ENCODE data around the gene SRA1.

The SRA1 gene

DNA sequence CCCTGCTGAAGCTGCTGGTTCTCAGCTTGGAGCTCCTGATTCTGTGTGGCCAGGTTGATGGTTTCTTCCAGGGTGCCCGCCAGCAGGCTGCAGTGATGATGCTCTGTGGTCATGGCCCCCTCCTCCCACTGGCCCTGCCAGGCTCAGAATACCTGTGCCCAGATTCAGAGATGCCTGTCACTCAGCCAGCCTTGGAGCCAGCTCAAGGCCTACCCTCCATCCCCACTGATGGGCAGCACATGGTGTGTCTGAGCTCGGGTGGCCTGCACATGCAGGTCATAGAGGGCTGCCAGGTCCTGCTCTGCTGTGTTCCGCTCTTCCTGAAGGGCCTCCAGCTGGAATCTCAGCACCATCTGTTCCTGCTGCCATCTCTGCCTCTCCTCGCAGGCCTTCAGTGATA is 12.8 kb upstream of the SRA1 start:
- DNase-seq (ENCODE audit: low read depth), result no peak

DNA sequence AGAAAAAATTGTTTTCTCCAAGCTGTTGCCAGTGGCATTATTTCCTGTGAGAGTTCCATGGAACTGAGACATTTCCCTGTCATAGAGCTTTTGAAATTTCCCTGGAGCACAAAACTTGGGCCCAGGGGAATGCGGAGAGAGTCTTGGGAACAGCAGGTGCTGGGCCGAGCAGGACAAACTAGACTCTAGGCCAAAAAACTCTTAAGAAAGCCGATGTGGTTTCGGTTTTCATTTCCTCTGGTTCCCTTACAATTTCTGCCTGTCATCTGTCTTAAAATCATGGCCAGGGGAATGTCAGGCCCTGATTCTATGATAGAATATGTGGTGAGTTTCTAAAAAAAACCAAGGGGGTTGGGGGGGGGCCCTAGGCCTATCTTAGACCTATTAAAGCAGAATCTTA is 11.9 kb upstream of the SRA1 start:
- no peak for DNase-seq (ENCODE audit: low read depth)

DNA sequence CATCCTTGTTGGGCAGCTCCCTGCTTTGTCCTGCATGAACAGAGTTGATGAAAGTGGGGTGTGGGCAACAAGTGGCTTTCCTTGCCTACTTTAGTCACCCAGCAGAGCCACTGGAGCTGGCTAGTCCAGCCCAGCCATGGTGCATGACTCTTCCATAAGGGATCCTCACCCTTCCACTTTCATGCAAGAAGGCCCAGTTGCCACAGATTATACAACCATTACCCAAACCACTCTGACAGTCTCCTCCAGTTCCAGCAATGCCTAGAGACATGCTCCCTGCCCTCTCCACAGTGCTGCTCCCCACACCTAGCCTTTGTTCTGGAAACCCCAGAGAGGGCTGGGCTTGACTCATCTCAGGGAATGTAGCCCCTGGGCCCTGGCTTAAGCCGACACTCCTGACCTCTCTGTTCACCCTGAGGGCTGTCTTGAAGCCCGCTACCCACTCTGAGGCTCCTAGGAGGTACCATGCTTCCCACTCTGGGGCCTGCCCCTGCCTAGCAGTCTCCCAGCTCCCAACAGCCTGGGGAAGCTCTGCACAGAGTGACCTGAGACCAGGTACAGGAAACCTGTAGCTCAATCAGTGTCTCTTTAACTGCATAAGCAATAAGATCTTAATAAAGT is 11.3 kb upstream of the SRA1 start:
- no peak for DNase-seq (ENCODE audit: low read depth)

DNA sequence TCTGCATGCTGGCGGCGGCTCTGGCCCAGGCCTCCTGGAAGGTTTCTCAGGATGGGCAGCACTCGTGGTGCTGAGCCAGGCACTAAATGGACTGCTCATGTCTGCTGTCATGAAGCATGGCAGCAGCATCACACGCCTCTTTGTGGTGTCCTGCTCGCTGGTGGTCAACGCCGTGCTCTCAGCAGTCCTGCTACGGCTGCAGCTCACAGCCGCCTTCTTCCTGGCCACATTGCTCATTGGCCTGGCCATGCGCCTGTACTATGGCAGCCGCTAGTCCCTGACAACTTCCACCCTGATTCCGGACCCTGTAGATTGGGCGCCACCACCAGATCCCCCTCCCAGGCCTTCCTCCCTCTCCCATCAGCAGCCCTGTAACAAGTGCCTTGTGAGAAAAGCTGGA is 10.6 kb upstream of the SRA1 start:
- no peak for DNase-seq (ENCODE audit: low read depth)

DNA sequence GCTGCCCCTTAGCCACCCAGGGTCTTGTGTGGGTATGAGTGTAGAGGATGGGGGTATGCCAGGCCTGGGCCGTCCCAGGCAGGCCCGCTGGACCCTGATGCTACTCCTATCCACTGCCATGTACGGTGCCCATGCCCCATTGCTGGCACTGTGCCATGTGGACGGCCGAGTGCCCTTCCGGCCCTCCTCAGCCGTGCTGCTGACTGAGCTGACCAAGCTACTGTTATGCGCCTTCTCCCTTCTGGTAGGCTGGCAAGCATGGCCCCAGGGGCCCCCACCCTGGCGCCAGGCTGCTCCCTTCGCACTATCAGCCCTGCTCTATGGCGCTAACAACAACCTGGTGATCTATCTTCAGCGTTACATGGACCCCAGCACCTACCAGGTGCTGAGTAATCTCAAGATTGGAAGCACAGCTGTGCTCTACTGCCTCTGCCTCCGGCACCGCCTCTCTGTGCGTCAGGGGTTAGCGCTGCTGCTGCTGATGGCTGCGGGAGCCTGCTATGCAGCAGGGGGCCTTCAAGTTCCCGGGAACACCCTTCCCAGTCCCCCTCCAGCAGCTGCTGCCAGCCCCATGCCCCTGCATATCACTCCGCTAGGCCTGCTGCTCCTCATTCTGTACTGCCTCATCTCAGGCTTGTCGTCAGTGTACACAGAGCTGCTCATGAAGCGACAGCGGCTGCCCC is 10.0 kb upstream of the SRA1 start:
- DNase-seq (ENCODE audit: low read depth), result no peak

DNA sequence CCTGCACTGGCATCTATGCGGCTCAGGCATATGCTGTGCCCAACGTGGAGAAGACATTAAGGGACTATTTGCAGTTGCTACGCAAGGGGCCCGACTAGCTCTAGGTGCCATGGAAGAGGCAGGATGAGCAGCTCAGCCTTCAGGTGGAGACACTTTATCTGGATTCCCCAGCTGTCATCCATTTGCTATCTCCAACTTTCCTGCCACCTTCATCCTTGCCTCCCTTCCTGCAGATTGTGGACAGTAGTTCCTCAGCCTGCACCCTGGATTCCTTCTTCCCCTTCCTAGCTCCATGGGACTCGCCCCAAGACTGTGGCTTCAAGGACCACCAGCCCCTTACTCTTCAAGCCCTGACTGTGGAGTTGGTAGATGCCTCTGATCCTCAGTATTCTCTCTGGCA is 9.4 kb upstream of the SRA1 start:
- no peak for DNase-seq (ENCODE audit: low read depth)

DNA sequence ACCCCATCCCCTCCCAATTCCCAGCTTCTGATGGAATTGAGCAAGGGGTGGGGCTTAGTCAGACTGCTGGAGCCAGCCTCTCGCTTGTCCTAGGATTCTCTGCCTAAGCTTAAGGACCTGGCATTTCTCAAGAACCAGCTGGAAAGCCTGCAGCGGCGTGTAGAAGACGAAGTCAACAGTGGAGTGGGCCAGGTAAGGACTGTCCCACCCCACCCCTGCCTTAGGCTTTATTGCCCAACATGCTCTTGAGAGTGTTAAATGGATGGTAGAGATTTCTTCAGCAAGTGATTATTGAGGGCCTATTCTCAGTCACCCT is 8.5 kb upstream of the SRA1 start:
- DNase-seq (ENCODE audit: low read depth), result no peak

DNA sequence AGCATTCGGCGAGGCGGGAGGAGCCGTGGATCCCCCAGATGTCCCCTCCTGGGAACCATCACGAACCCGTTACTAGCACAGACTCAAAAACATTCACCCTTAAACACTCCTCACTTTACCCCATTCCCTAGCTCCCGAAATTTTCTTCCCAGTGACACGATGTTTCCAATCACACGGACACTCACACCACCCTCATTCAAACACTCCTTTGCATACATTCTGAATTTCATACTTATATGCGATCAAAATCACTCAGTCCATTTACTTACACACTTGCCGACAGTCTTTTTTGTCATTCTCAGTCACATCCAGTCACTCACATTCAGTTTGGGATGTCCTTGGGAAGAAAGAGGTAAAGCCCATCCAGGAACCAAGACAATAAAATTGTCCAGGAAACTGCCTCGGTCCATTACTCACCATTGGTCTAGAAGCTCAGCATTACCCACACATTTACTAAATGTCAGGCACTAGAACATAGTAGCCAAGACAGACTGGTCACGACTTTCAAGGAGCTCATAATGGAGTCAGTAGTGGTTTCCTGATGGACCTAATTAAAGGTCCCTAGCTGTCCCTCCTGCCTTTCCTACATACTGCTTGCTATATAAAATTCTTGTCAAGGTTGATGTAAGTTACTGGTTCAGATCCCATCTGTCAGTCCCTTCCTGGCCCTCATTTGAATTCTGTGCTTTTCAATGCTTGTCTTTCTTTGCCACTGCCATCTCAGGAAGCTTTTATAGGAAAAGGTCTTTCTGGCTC is 7.9 kb upstream of the SRA1 start:
- DNase-seq (ENCODE audit: low read depth), result no peak

DNA sequence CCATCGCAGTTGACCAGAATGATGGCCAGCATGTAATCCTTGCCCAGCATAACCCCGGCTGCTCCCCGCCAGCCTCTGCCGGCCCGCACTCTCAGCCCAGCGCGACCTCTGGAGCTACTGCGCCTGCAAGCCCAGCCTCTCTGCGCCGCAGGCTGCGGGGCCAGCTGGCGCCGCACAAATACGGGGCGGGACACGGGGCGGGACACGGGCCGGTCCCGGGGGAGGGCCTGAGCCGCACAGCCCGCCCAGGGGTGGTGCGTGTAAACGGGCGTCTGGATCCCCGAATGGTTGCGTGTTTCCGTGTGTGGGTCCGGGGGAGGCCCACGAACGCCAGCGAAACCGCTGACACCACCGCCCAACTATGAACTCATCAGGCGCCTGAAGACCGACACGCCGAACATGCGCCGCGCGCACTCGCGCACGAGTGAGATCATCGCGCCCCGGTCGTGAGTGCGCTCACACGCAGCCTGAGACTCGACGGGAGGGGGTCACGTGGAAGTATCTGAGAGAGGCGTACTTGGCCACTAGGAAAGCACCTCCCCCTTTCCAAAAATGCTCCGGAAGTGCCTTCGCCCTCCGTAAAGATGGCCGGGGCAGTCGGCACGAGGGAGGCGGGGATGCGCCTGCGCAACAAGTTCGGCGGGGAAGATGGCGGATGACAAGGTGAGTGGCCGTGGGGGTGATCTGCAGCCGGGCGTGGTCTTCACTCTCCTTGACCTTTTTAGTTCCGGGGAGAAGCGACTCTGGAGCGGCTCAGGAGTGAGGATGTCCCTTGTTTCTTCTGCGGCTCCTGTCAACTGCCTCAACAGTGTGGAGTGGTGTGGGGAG is 7.1 kb upstream of the SRA1 start, which contains the start of the genes APBB3 and SLC35A4:
Gene APBB3 (minus strand): TSS at position 403 of the 828 bp plus-strand sequence. CDS start 353 bp downstream, at position 50.
Gene SLC35A4 (plus strand): TSS at position 633 of the 828 bp plus-strand sequence. CDS start 2,342 bp downstream, outside the sequence.
- DNase-seq (ENCODE audit: low read depth), result peak; percentile 97

DNA sequence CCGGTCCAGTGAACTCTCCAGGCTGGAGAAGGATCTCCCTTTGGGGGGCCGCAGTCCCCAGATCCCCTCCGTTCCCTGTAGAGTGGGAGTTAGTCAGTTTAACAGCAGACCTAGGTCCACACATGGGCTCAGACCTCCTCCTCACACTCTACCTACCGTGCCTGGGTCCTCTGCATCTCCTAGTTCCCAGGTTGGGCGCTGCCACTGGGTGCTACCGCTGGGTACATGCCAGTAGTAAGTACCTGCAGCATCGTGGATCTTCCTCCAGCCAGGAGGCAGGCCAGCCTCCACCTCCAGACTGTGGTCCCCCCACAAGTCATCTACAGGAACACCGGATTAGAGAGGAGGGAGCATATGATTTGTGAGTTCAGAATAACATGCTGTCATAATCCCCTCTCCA is 6.3 kb upstream of the SRA1 start:
- no peak for DNase-seq (ENCODE audit: low read depth)

DNA sequence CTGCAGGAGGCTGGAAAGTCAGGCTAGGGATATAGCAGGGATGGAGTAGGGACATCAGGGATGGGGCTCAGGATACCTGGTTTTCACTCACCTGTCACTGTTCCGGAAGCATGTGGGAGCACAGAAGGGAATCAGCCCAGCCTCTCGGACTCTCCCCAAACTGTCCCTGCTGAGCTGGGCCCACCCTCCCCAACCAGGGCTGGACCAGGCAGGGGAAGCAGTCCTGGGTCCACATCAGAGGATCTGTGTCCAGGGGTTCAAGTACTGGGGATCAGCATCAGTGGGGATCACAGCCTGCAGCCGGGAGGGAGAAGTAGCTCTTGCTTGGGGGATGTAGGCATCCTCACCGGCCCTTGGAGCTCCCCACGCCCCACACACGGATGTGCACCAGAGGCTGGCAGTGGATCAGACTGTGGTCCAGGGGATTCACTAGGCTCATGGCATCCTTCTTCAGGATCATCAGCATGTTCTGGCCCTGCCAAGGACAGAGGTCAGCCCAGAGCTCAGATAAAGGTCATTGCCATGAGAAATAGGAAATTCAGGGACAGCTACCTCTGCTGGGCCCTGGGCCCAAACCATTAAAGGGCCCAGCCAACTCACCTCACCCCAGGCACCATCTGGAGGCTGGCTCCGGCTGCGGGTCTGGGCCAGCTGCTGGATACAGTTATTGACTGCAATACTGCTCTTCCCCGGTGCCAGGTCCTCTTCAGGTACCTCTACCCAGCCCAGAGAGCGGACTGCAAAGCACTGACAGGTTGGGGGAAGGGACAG is 4.7 kb upstream of the SRA1 start:
- DNase-seq (ENCODE audit: low read depth), result no peak

DNA sequence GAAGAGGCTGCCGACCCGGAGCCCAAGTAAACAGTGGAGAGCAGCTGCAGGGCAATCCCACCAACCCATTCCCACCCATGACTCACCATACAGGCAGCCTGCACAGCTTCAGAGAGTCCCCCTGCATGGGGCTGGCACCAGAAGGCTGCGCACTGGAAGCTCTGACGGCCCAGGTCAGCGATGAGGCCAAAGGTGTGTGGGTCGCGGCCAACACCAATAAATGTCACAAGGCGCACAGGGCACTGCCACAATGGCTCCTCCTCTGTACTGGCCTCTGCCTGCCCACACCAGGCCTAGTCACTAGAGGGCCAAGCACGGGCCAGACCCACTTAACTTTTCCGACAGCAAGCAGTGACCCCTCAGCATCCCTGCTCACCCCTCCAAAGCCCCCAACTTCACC is 3.0 kb upstream of the SRA1 start:
- no peak for DNase-seq (ENCODE audit: low read depth)

DNA sequence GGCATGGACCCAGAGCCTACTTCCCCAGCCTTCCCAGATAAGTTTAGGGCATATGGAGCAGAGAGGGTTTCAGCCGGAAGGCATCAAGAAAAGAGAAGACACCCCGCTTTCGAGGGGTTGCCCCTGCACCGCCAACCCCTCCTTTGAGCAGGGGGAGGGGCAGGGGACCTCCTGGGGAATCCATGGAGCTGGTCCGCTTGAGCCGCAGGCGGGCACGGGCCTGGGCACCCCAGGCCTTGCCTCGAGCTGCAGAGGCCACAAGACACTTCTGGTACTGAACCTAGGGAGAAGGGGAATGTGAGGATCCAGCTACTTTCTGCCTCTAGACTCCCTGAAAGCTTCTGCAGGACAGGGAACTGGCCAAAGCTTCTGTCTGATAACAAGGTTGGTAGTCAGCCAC is 1.3 kb upstream of the SRA1 start:
- no peak for DNase-seq (ENCODE audit: low read depth)

DNA sequence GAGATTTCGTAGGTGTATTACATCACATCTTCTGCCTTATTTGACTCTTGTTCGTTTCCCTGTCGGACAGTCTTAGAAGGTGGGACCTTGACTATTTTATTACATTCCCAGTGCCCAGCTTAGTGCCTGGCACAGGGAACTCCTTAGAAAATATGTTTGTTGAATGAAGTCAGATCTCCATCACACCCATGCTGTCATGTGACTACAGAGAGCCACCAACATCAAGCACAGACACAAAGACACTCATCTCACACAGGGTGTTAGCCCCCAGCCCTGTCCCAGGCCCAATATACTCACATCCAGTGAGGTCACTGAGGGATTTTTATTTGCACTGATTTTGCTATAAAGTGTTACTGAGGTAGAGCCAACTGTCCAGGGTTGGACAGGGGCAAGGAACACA is 692 bp upstream of the SRA1 start:
- no peak for DNase-seq (ENCODE audit: low read depth)

DNA sequence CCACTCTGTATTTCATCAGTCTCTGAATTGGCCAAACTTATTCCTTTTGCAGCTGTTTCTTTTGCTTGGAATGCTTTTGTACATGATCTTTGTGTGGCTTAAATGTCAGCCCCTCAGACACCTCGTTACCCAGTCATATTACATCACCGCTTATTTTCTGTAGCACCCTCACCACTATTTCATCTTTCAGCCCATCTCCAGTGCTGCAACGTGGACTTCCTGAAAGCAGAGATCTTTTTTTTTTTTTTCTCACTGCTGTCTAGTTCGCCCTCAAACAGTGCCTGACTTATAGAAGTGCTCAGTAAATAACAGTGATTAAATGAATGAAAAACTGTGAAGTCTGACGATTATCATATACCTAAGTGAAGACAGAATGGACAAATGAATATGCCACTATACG is 835 bp downstream of the SRA1 start:
- no peak for DNase-seq (ENCODE audit: low read depth)

DNA sequence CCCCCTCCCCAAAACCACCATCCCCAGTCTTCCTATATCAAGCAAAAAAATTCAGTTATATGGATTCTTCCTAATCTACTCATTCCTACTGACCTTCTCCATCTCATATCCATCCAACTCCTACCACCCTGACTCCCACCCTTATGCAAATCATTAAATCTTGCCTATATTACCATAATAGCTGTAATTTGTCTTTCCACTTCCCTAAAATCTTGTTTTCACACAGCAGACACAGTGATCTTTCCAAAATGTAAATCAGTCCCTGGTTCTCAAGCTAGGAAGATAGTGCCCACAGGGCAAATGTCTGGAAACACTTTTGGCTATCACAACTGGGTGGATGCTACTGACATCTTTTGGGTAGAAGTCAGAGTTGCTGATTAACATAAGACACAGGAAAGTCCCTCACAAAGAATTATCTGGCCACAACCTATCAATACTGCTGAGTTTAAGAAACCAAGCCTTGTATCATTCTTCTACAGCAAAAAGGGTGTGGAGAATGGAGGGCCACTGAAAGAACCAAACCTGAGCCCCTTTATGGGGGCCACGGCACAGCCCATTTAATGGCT is 1.4 kb downstream of the SRA1 start:
- DNase-seq (ENCODE audit: low read depth), result no peak

DNA sequence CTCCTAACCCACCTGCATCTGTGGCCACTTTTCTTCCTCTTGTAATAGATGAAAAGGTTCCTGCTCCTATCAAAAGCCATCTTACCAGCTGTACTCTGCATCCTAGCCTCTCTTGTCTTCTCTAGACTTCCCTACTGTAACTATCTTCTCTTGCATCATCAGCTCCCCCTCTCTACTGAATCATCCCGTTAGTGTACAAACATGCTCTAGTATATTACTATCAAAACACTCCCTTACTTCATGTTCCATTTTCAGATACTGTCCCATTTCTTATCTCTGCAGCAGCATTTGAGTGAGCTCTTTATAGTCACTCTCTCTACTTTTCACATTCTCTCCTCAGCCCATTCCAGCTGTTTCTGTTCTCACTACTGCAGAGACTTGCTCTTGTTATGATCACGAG is 2.8 kb downstream of the SRA1 start:
- no peak for DNase-seq (ENCODE audit: low read depth)

DNA sequence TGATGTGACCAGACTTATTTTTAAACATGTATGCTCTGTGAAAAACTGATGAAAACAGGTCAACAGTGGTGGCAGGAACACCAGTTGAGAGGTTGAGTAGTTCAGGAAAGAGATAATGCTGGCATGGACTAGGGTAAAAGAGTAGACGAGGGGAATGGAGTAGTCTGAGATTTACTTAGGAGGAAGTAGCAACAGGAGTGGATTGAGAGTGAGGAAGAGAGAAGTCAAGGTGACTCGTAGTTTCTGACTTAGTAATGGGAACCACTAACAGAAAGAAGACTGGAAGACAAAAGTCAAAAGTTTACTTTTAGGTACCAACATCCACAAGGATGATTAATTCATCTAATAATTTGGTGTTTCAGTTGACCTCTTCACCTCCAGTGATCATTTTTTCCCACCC is 3.6 kb downstream of the SRA1 start:
- DNase-seq (ENCODE audit: low read depth), result no peak

DNA sequence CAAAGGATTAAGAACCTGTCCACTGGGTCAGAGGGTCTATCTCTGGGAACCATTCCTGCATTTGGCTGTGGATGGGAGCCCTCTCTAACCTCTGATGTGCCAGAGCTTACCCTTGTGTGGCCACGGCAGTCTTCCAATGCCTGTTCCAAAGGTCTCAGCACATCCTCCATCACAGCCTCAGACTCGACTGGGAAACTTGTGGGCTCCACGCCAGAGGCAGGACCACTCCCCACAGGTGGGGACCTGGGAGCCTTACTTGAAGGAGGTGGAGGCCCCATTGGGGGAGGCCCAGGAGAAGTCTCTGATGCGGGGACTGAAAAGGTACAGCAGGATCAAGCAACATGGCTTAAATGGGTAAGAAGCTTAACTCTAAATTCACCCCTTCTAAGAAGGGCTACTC is 5.4 kb downstream of the SRA1 start:
- DNase-seq (ENCODE audit: low read depth), result no peak

DNA sequence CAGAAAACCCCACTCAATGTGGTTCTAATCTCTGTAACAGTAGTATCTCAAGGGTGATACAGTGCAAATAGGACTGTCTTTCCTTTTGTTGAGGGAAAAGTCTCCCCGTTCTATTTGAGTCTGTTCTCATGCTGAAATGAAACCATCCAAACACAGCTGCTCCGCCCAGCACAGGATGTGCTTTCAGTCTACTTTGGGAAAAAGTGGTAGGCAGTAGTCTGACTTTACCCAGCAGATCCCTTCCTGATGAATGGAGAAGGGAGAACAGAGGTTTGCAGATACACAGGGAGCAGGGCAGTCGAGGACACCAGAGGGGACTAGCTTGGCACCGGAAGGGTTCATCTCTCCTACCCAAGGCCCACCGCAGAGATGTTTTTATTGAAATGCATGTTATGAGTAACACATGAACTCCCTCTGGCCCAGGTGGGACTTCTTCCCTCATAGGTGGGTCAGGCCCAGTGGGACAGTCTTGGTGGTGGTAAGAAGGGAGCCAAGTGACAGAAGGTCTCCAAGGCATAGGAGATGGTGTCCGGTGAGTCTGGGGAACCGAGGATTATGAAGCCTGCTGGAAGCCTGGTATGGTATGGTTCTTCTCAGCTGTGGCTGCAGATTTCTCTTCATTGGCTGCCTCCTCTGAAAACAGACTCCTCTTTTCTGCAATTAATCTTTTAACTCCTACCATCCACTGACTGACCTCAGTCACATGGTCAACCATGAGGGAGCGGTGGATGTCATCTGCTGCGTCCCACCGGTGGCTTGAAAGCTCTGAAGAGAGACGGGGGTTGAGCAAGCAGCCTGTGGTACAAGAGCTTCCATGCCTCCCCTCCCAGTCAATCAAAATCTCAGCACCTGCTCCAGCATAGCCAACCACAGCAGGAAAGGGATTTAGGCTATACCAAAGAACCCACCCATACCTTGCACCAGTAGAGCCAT is 6.9 kb downstream of the SRA1 start:
- no peak for DNase-seq (ENCODE audit: low read depth)
